Amygdala (tissue), 56 donors: ENCODE data around the gene POU2F3.

ENCODE experiments used
- DNase-seq, 56 donors: peaks; one replicate each; lab custom pipeline; 2025; lab: John Stamatoyannopoulos, UW

The POU2F3 gene

GRCh38 chr11:120209746-120210625 lies 30.0 kb upstream of the POU2F3 start:
- DNase-seq: peak in 2 of 56 donors; percentile 51 to 63

DNA sequence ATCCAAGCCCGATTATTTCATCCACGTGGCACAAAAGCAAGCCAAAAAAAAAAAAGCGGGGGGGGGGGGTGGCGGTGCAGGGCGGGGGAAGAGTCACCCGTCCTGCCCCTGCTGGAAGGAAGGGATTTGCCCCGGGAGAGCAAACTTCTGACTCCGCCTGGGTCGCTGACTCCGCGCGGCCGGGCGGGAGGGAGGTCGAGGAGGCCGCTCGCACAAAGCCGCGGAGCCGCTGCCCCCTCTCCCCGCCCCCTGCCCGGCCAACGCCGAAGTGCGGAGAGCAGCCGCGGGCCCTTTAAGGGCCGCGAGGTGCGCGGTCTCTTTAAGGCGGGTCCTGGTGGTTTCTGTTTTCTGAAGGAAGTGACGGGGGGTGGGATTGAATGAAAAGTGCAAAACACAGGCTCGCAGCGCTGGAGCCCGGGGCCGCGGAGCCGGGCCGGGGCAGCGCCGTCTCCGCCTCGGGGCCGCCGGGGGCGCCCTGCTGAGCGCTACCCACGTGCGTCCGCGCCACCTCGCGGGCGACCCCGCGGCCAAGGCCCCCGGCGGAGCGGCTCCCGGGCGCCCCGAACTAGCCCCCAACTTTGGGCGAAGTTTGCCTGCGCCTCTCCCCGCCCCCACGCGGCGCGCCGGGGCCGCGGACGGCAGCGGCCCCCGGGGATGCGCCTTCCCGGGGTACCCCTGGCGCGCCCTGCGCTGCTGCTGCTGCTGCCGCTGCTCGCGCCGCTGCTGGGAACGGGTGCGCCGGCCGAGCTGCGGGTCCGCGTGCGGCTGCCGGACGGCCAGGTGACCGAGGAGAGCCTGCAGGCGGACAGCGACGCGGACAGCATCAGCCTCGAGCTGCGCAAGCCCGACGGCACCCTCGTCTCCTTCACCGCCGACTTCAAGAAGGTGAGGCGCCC lies 29.1 kb upstream of the POU2F3 start, which contains the start of gene OAF:
OAF (plus strand) TSS at position 407 of the 896 bp plus-strand sequence; CDS start at position 655, 248 bp downstream.
- peak in 44 of 56 donors; percentile 14 to 71 (median 46) for DNase-seq

DNA sequence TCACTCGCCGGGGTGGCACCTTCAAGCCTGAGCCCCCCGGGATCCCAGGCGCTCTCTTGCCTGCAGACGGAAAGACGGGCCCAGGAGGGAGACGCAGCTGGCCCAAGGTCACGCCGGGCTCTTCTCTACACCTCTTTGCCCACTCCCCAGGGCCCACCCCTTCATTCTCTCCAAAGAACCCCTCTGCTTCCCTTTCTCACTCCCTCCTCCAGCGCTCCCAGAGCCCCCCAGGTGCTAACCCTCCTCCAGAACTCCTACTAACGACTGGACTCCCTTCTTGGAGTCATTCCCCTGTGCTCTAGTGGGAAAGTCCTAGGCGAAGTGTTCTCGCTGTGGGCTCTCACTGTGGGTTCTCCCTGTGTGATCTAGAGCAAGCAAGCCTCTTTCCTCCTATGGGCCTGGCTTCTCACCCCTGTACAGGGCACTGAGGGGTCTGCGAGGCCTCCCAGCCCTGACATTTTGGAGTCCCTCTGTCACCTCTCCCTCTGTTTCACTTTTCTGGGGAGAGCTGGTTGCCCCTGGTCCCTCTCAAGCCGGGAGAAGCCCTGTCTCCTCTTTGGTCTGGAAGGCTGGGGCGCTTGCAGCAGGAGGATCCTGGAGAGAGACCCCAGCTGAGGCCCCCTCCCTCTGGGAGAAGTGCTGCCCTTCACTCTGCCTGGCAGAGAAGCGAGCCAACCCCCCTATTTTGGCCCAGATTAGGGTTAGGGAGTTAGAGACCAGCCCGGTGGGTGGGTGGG lies 28.2 kb upstream of the POU2F3 start:
- DNase-seq: no peak

- no peak for DNase-seq
Observed at GRCh38 chr11:120212259-120212878, 27.6 kb upstream of the POU2F3 start.

- no peak for DNase-seq
Observed at GRCh38 chr11:120212926-120213325, 27.0 kb upstream of the POU2F3 start.

DNA sequence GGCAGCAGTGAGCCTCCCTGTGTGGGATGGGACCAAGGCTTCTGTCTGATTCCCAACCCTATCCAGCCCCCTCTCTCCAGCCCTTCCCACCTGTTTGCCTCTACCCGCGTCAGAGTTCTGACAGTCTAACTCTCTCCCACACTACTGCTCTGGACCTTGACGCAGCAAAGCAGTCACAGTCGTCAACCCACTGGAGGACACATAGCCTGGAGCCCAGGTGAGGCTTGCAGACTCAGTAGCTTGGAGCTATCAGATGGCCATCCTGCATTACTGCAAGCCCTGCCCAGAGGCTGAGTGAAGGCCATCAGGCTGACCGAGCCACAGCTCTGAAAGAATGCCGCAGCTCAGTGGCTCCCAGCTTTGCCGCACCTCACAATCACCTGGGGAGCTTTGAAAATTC lies 25.4 kb upstream of the POU2F3 start:
- DNase-seq: no peak

DNA sequence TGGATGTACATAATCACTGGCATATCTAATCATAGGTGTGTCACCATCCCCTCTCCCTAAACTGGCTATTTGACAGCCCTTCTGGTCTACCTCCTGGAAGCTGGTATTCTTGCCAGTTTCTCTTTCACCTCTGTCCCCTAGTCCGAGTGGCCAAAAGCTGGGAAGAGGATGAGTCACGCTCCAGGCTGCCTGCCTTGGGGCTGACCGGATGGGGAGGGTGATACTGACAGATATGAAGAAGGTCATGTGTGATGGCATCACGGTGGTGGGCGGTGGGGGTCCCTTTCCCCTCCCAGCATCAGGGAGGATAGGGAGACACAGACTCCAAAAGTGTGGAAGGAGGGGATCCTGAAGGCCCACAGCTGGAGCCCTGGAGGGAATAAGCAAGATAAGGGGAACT lies 24.3 kb upstream of the POU2F3 start:
- peak in 1 of 56 donors; percentile 42 for DNase-seq

- DNase-seq: no peak
Observed at GRCh38 chr11:120216426-120217102, 23.4 kb upstream of the POU2F3 start.

DNA sequence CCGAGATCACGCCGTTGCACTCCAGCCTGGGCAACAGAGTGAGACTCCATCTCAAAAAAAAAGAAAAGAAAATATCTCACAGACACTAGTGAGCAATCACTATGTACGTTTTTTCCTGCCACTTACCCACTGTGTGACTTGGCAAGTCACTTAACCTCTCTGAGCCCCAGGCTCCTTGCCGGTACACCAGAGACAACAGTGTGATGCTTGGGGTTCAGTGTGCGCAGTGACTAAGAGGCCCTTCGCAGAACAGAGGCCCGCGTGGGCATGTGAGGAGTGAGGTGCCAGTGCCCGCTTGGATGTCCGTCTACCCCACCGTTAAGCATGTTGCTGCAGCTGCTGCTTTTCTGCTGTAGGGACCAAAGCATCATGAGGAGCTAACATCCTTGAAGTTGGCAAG lies 22.4 kb upstream of the POU2F3 start:
- DNase-seq: no peak

DNA sequence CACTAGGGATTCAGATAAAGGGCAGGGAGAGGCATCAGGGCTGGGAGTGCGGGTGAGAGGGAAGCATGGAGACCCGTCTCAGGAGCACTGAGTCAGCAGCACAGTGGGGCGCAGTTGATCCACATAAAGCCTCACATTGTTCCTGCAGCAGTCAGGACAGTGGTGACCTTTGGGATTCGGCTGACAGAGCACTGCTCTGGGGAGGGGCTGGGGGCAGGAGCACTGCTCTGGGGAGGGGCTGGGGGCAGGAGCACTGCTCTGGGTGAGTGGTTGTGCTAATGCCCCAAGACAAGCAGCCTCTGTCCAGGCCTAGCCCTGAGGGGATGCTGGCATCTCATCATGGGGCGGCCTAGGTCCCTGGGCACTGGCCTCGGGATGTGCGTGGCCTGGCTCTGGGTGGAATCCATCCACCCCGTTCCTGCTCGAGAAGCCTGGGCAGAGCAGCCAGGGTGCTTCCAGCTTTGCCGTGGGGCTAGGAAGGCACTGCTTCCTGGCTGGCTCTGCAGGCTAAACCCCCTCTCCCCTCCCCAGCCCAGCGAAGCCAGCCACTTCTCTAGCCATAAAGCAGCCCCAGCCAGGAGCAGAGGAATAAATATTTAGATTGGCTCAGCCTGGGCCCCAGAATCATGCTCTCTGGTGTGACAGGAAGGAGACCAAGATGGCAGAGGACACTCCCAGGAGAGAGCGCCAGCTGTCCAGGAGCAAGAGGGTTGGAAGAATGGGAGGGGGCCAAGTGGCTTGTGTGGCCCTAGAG lies 21.8 kb upstream of the POU2F3 start:
- DNase-seq: peak in 48 of 56 donors; percentile 13 to 93 (median 58)

GRCh38 chr11:120218695-120219033 lies 21.3 kb upstream of the POU2F3 start:
- no peak for DNase-seq

GRCh38 chr11:120219232-120219937 lies 20.6 kb upstream of the POU2F3 start:
- DNase-seq: no peak

GRCh38 chr11:120219938-120220746 lies 19.8 kb upstream of the POU2F3 start:
- DNase-seq: peak in 1 of 56 donors; percentile 13

DNA sequence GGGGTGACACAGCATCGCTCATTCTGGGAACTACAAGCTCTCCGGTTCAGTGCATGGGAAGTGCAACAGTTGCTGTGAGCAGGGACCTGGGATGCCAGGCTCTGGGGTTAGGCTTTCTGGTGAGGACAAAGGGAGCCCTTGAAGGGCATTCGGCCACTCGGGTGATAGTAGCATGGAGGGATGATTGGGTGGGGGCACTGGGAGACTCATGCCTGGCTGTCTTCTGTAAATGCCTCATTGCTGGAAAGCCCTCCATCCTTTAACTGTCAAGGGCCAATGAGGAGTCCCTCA lies 19.2 kb upstream of the POU2F3 start:
- DNase-seq: no peak

- no peak for DNase-seq
Observed at GRCh38 chr11:120221115-120221752, 18.7 kb upstream of the POU2F3 start.

GRCh38 chr11:120222916-120223315 lies 17.0 kb upstream of the POU2F3 start:
- DNase-seq: no peak

GRCh38 chr11:120223793-120224192 lies 16.1 kb upstream of the POU2F3 start:
- DNase-seq: no peak
